Ishikawa (cell line): Measurements from ENCODE around the gene KLF15.

Experiments
- FOXM1 ChIP-seq: IDR thresholded peaks from 2 replicates; pipeline ENCODE4 v1.6.1; 2012; ENCODE audit warnings: low read depth, borderline replicate concordance
- MAX ChIP-seq: IDR thresholded peaks from 2 replicates; pipeline ENCODE4 v1.6.1; 2012
- TCF12 ChIP-seq: IDR thresholded peaks from 2 replicates; pipeline ENCODE4 v1.6.1; 2012; ENCODE audit warnings: low read depth

GRCh38 chr3:126401611-126402160, 44.5 kb upstream of the KLF15 start:
- TF ChIP-seq TCF12 (no peak), FOXM1 (no peak), MAX (no peak)
